GM12878 (cell line): ENCODE results near the gene LSR. TPM values are rescaled to one million over a fixed set of nuclear protein-coding genes. Genes with fewer than 3 reads are reported as not detected.

Experiments
- ATAC-seq: fragments of 200-7000 bp; cut with Tn5 transposase; 3 replicates; pipeline ENCODE4 v1.9.1; 2020; ENCODE audit warnings: mild to moderate bottlenecking, moderate library complexity
- BruUV-seq: library from RNA; stranded (reverse); fragments of 400-500 nt; replicated peaks from 2 replicates; lab custom pipeline; 2021; lab: Mats Ljungman, UMichigan
- CTCF ChIA-PET: fragments of 300-600 bp; sonication (Branson Sonifier 250); formaldehyde crosslinking; extraction: SDS; loops from one replicate; lab custom pipeline; 2021; ENCODE audit warnings: inconsistent platforms; lab: Yijun Ruan, JAX
- POLR2A ChIA-PET: fragments of 350-600 bp; formaldehyde crosslinking; extraction: SDS; loops from one replicate; lab custom pipeline; 2021; ENCODE audit warnings: inconsistent platforms; lab: Charles Lee
- RAD21 ChIA-PET: fragments of 300-600 bp; sonication (Branson Sonifier 250); formaldehyde crosslinking; loops from one replicate; lab custom pipeline; 2023; ENCODE audit warnings: antibody characterized with exemption; ENCODE audit not compliant: unreplicated experiment; lab: Charles Lee
- SMC1A ChIA-PET: fragments of 300-600 bp; sonication (Branson Sonifier 250); formaldehyde crosslinking; loops from one replicate; lab custom pipeline; 2023; ENCODE audit not compliant: unreplicated experiment, uncharacterized antibody; lab: Charles Lee
- DNase-seq: peaks from one replicate; pipeline ENCODE4 v3.0.0-alpha.2; 2011; ENCODE audit warnings: low read depth, low spot score
- FAIRE-seq: peaks from 3 replicates; lab custom pipeline; 2011; peaks lifted over from hg19 to GRCh38; lab: Jason Lieb, UNC
- H2AFZ ChIP-seq: 2 replicates; pipeline ENCODE4 v1.6.0; 2011; ENCODE audit warnings: low read depth, low read length, control low read depth; ENCODE audit not compliant: control insufficient read depth
- H3K27ac ChIP-seq: 2 replicates; pipeline ENCODE4 v1.5.1; 2011; ENCODE audit warnings: control low read depth; ENCODE audit not compliant: control insufficient read depth, insufficient read depth
- H3K27me3 ChIP-seq, 2 experiments: replicated peaks in 1 of 2; 2 replicates each; pipeline versions ENCODE4 v1.6.0 to v1.6.1; 2011; ENCODE audit warnings: low read length in 1 of 2; ENCODE audit not compliant: control insufficient read depth in 2 of 2, insufficient read depth in 2 of 2
- H3K36me3 ChIP-seq, 2 experiments: 2 replicates each; pipeline ENCODE4 v1.5.1; 2011; ENCODE audit warnings: low read length in 1 of 2; ENCODE audit not compliant: control insufficient read depth in 2 of 2, insufficient read depth in 2 of 2
- H3K4me1 ChIP-seq: 2 replicates; pipeline ENCODE4 v1.6.1; 2011; ENCODE audit warnings: mild to moderate bottlenecking, low read length, moderate library complexity, mixed read lengths; ENCODE audit not compliant: control insufficient read depth, insufficient read depth
- H3K4me2 ChIP-seq: 2 replicates; pipeline ENCODE4 v1.6.0; 2011; ENCODE audit warnings: control low read depth; ENCODE audit not compliant: control insufficient read depth, insufficient read depth
- H3K4me3 ChIP-seq: fragments of 200-600 bp; sonication (generic); 2 replicates; pipeline ENCODE4 v1.5.1; 2016
- H3K79me2 ChIP-seq: 2 replicates; pipeline ENCODE4 v1.6.0; 2011; ENCODE audit warnings: low read length; ENCODE audit not compliant: control insufficient read depth, insufficient read depth
- H3K9ac ChIP-seq: 2 replicates; pipeline ENCODE4 v1.8.0; 2011; ENCODE audit warnings: low read length, control low read depth, mixed read lengths; ENCODE audit not compliant: control insufficient read depth, insufficient read depth
- H3K9me3 ChIP-seq: replicated peaks from 3 replicates; pipeline ENCODE4 v1.5.1; 2011; ENCODE audit warnings: mild to moderate bottlenecking, low read length; ENCODE audit not compliant: control insufficient read depth, insufficient read depth
- H4K20me1 ChIP-seq: 2 replicates; pipeline ENCODE4 v1.6.0; 2011; ENCODE audit not compliant: control insufficient read depth, insufficient read depth
- CREM ChIP-seq: IDR thresholded peaks from 2 replicates; pipeline ENCODE4 v1.6.1; 2014; ENCODE audit warnings: antibody characterized with exemption, low read depth
- FOS ChIP-seq: IDR thresholded peaks from 3 replicates; pipeline ENCODE4 v1.6.1; 2011; ENCODE audit warnings: borderline replicate concordance; ENCODE audit not compliant: insufficient read length; ENCODE audit errors: extremely low read depth
- IRF3 ChIP-seq: fragments of 450-650 bp; IDR thresholded peaks from 2 replicates; pipeline ENCODE4 v1.6.1; 2014; ENCODE audit warnings: mild to moderate bottlenecking
- RAD21 ChIP-seq: IDR thresholded peaks from 2 replicates; pipeline ENCODE4 v1.6.1; 2011; ENCODE audit warnings: mild to moderate bottlenecking, low read depth, low read length, moderate library complexity; ENCODE audit not compliant: insufficient read depth
- SIX5 ChIP-seq: IDR thresholded peaks from 2 replicates; pipeline ENCODE4 v1.6.1; 2011; ENCODE audit warnings: mild to moderate bottlenecking, low read depth, low read length, moderate library complexity; ENCODE audit not compliant: severe bottlenecking
- WGBS: methylation state at CpG from one replicate; pipeline ENCODE4 v1.1.6; 2016; ENCODE audit warnings: low lambda C conversion rate; ENCODE audit not compliant: insufficient replicate concordance, insufficient coverage; ENCODE audit errors: missing lambda C conversion rate; 5-methylcytosine and 5-hydroxymethylcytosine counted together
- in situ Hi-C: fragments of 300-500 bp; cut with MboI; formaldehyde crosslinking; loops from 9 replicates; pipeline ENCODE4 v1.14.3; 2018; ENCODE audit warnings: mixed read lengths
- intact Hi-C: fragments of 100-400 bp; cut with micrococcal nuclease; formaldehyde crosslinking; loops from one replicate; pipeline ENCODE4 v1.14.2; 2022; ENCODE audit not compliant: unreplicated experiment
- polyA plus RNA-seq, 11 experiments: library from polyadenylated mRNA; depleted of rRNA in 4 of 11; unstranded in 6 of 11; stranded (reverse) in 5 of 11; fragments of >200 nt; fragmentation: Nextera tagmentation in 4 of 11; fragmentation: Illumina TruSeq in 1 of 11; extraction: Ambion mirVana in 4 of 11; extraction: Trizol in 1 of 11; gene quantifications; 1 replicate in 1 of 11; 2 replicates in 10 of 11; pipeline versions ENCODE4 v1.2.1 to v1.2.3, GENCODE V29; 2011 to 2016; ENCODE audit warnings: inconsistent platforms in 2 of 11, missing spikeins in 2 of 11, low read depth in 1 of 11
- total RNA-seq, 4 experiments: library from RNA; depleted of rRNA in 3 of 4; stranded (reverse); fragments of >200 nt in 3 of 4; fragmentation: Illumina TruSeq in 1 of 4; extraction: Trizol in 1 of 4; gene quantifications; 2 replicates each; pipeline versions ENCODE4 v1.2.1 to v1.2.3, GENCODE V29; 2013 to 2021
- TF ChIP-seq, protein P1 (sequence below): IDR thresholded peaks from 2 replicates; pipeline ENCODE4 v1.6.1; 2012; ENCODE audit warnings: low read depth, low read length, improper control_type of control experiment

The LSR gene
- total and polyA plus RNA-seq, 10 of the 15 experiments (the other 5 are each of a cell fraction or from before 2014, with no cell fraction given), result 0.26 to 53.9 (median 26.3) TPM

DNA sequence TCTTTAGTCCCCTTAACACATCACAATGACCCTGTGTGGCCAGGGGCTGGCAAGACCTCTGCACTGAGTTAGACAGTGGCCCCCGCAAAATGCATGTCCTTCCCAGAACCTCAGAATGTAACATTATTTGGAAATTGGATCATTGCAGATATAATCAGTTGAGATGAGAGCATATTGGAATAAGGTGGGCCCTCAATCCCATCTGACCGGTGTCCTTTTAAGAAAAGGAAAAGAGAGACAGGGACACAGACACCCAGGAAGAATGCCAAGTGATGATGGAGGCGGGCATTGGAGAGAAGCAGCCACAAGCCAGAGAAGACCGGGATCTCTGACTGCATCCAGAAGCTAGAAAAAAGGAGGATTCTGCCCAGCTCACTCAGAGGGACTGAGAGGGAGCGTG is 22.1 kb upstream of the LSR start:
- no peak for ATAC-seq
- 0 out of 4 replicates have a peak, but pooled peaks cover 0 to 2% of the 10 kb centered on the region in 2 experiments for H3K27me3 ChIP-seq
- no peak overlapping the region for H3K4me3 ChIP-seq
- peaks cover 2% of the 10 kb centered on the region; the same call in 2 of the 3 replicates for H3K9me3 ChIP-seq
- ChIA-PET RAD21 (no interaction called here), POLR2A (no interaction called here), SMC1A (interaction anchor here (1.4 kb wide), 1 partner anchor 14 kb away, joined by 3 read pairs; no protein-coding TSS in a partner anchor), CTCF (no interaction called here)
- DNase-seq, result no peak
- no peaks in the 10 kb centered on the region for H3K4me1 ChIP-seq
- in situ Hi-C loops (no loop called here), intact Hi-C loops (no loop called here)
- 65% methylated on average over 5 of the region's 5 CpGs for WGBS
- H3K4me2 ChIP-seq, result no peak overlapping the region
- H4K20me1 ChIP-seq, result no peaks in the 10 kb centered on the region
- no peak for FAIRE-seq
- no peak overlapping the region for H3K27ac ChIP-seq
- no TSS peak for BruUV-seq
- H2AFZ ChIP-seq, result no peak overlapping the region
- TF ChIP-seq FOS (no peak), SIX5 (no peak), IRF3 (no peak), CREM (no peak), RAD21 (no peak)
- TF ChIP-seq, protein P1, sequence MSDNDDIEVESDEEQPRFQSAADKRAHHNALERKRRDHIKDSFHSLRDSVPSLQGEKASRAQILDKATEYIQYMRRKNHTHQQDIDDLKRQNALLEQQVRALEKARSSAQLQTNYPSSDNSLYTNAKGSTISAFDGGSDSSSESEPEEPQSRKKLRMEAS, result no peak
- no peak overlapping the region for H3K9ac ChIP-seq
- no peaks in the 10 kb centered on the region for H3K36me3 ChIP-seq
- H3K79me2 ChIP-seq, result no peaks in the 10 kb centered on the region
